Activated CD4-positive, alpha-beta T cell treated with anti-CD3 and anti-CD28 coated beads, Interleukin-2, amount 10 ng/mL, durations not matched to agents 7 days and 5 days (primary cell): ENCODE data around the gene ATP6V1B1. TPM values are rescaled to one million over a fixed set of nuclear protein-coding genes. Genes with fewer than 3 reads are reported as not detected.
A peak's percentile ranks its signal among the peaks of the same experiment; 100 is the strongest.
"Not testable (repeated sequence)": the region's sequence is repeated elsewhere in the genome, so short reads cannot be mapped to it uniquely, and the experiment has no call there.

Experiments used
- CTCF ChIA-PET: fragments of 350-600 bp; sonication (Branson Sonifier 250); formaldehyde crosslinking; loops from one replicate; lab custom pipeline; 2021; ENCODE audit warnings: antibody characterized with exemption; lab: Charles Lee
- POLR2A ChIA-PET: fragments of 350-600 bp; sonication (Branson Sonifier 250); formaldehyde crosslinking; loops from one replicate; lab custom pipeline; 2021; ENCODE audit warnings: antibody characterized with exemption; lab: Charles Lee
- DNase-seq: peaks from one replicate; pipeline ENCODE4 v3.0.0-alpha.2; 2020
- H3K27ac Mint-ChIP-seq: one replicate; pipeline ENCODE4 v1.8.0; 2021; ENCODE audit warnings: mild to moderate bottlenecking, moderate library complexity, mixed read lengths
- H3K27me3 Mint-ChIP-seq: one replicate; pipeline ENCODE4 v1.8.0; 2021; ENCODE audit warnings: mixed read lengths
- H3K36me3 Mint-ChIP-seq: one replicate; pipeline ENCODE4 v1.8.0; 2021; ENCODE audit warnings: low read depth, mixed read lengths
- H3K4me1 Mint-ChIP-seq: one replicate; pipeline ENCODE4 v1.8.0; 2021; ENCODE audit warnings: mixed read lengths
- H3K4me3 Mint-ChIP-seq: one replicate; pipeline ENCODE4 v1.8.0; 2021; ENCODE audit warnings: mild to moderate bottlenecking, moderate library complexity, mixed read lengths
- H3K9me3 Mint-ChIP-seq: one replicate; pipeline ENCODE4 v1.8.0; 2021; ENCODE audit warnings: mixed read lengths
- total RNA-seq, 2 experiments: library from RNA; stranded (reverse); gene quantifications; one replicate each; pipeline ENCODE4 v1.2.3, GENCODE V29; 2021

ATP6V1B1 gene
- total RNA-seq, 2 experiments from 2014 or later = not detected

- Mint-ChIP-seq H3K27ac (peak overlapping the region; percentile 91), H3K4me1 (peaks cover 46% of the 10 kb centered on the region), H3K4me3 (peak overlapping the region; percentile 82), H3K9me3 (no peaks in the 10 kb centered on the region), H3K27me3 (no peaks in the 10 kb centered on the region), H3K36me3 (peaks cover 15% of the 10 kb centered on the region)
- ChIA-PET POLR2A (no interaction called here), CTCF (interaction anchor here (1.5 kb wide), 1 partner anchor 12 kb away, joined by 6 read pairs; no protein-coding TSS in a partner anchor)
- peak; percentile 72 for DNase-seq
Measured at GRCh38 chr2:70995426-70995729, 59.7 kb downstream of the ATP6V1B1 start.

GRCh38 chr2:70998885-70999284 is 63.2 kb downstream of the ATP6V1B1 start:
- POLR2A ChIA-PET, H3K4me3 Mint-ChIP-seq, DNase-seq, H3K27me3 Mint-ChIP-seq, H3K36me3 Mint-ChIP-seq, H3K9me3 Mint-ChIP-seq: not testable (repeated sequence)
- Mint-ChIP-seq H3K4me1 (peaks cover 39% of the 10 kb centered on the region), H3K27ac (peak overlapping the region; percentile 60)
- CTCF ChIA-PET = interaction anchor here (0.8 to 2.6 kb wide), 2 partner anchors 9 to 14 kb away, joined by 3 to 7 read pairs; no protein-coding TSS in a partner anchor

GRCh38 chr2:70999362-70999761 is 63.7 kb downstream of the ATP6V1B1 start:
- Mint-ChIP-seq H3K27me3 (no peaks in the 10 kb centered on the region), H3K4me1 (peaks cover 38% of the 10 kb centered on the region), H3K27ac (peak overlapping the region; percentile 78), H3K36me3 (no peaks in the 10 kb centered on the region), H3K9me3 (no peaks in the 10 kb centered on the region), H3K4me3 (no peak overlapping the region)
- DNase-seq = no peak
- CTCF ChIA-PET = interaction anchor here (0.8 to 2.6 kb wide), 3 partner anchors 9 to 34 kb away, joined by 3 to 11 read pairs (median 7); no protein-coding TSS in a partner anchor
- POLR2A ChIA-PET = no interaction called here

- DNase-seq, H3K4me3 Mint-ChIP-seq, H3K9me3 Mint-ChIP-seq, H3K36me3 Mint-ChIP-seq, POLR2A ChIA-PET, H3K27me3 Mint-ChIP-seq: not testable (repeated sequence)
- Mint-ChIP-seq H3K27ac (peak overlapping the region; percentile 41), H3K4me1 (peaks cover 38% of the 10 kb centered on the region)
- CTCF ChIA-PET = interaction anchor here (0.5 to 2.1 kb wide), 2 partner anchors 15 to 35 kb away, joined by 3 to 11 read pairs; no protein-coding TSS in a partner anchor
Measured at GRCh38 chr2:70999931-71000330, 64.2 kb downstream of the ATP6V1B1 start.

- CTCF ChIA-PET = interaction anchor here (0.6 to 2.2 kb wide), 16 partner anchors 8 to 555 kb away, joined by 3 to 16 read pairs (median 4); partner anchors contain the start of gene PAIP2B
- POLR2A ChIA-PET = interaction anchor here (1.8 kb wide), 1 partner anchor 16 kb away, joined by 5 read pairs; no protein-coding TSS in a partner anchor
- peak overlapping the region; percentile 78 for H3K27ac Mint-ChIP-seq
- no peaks in the 10 kb centered on the region for H3K9me3 Mint-ChIP-seq
- peaks cover 31% of the 10 kb centered on the region for H3K4me1 Mint-ChIP-seq
- no peaks in the 10 kb centered on the region for H3K36me3 Mint-ChIP-seq
- H3K4me3 Mint-ChIP-seq = peak overlapping the region; percentile 48
- no peaks in the 10 kb centered on the region for H3K27me3 Mint-ChIP-seq
- DNase-seq = peak; percentile 84
Measured at GRCh38 chr2:71000780-71001591, 65.3 kb downstream of the ATP6V1B1 start.

GRCh38 chr2:71001592-71001927 is 65.9 kb downstream of the ATP6V1B1 start:
- CTCF ChIA-PET = interaction anchor here (0.6 to 2.2 kb wide), 17 partner anchors 9 to 554 kb away, joined by 3 to 16 read pairs (median 3); partner anchors contain the start of gene PAIP2B
- H3K9me3 Mint-ChIP-seq = no peaks in the 10 kb centered on the region
- H3K36me3 Mint-ChIP-seq = no peaks in the 10 kb centered on the region
- H3K4me1 Mint-ChIP-seq = peaks cover 30% of the 10 kb centered on the region
- H3K27me3 Mint-ChIP-seq = no peaks in the 10 kb centered on the region
- POLR2A ChIA-PET = interaction anchor here (1.8 kb wide), 1 partner anchor 17 kb away, joined by 5 read pairs; no protein-coding TSS in a partner anchor
- DNase-seq = no peak
- no peak overlapping the region for H3K4me3 Mint-ChIP-seq
- H3K27ac Mint-ChIP-seq = peak overlapping the region; percentile 13

GRCh38 chr2:71001981-71002570 is 66.4 kb downstream of the ATP6V1B1 start:
- peaks cover 30% of the 10 kb centered on the region for H3K4me1 Mint-ChIP-seq
- CTCF ChIA-PET = interaction anchor here (0.7 to 2.2 kb wide), 11 partner anchors 9 to 242 kb away, joined by 3 to 16 read pairs (median 3); no protein-coding TSS in a partner anchor
- H3K4me3 Mint-ChIP-seq = no peak overlapping the region
- POLR2A ChIA-PET = interaction anchor here (1.8 kb wide), 1 partner anchor 17 kb away, joined by 5 read pairs; no protein-coding TSS in a partner anchor
- H3K9me3 Mint-ChIP-seq = no peaks in the 10 kb centered on the region
- DNase-seq = no peak
- no peak overlapping the region for H3K27ac Mint-ChIP-seq
- H3K36me3 Mint-ChIP-seq = no peaks in the 10 kb centered on the region
- H3K27me3 Mint-ChIP-seq = no peaks in the 10 kb centered on the region

- Mint-ChIP-seq H3K4me1 (peaks cover 30% of the 10 kb centered on the region), H3K9me3 (no peaks in the 10 kb centered on the region), H3K27ac (no peak overlapping the region), H3K36me3 (no peaks in the 10 kb centered on the region), H3K27me3 (no peaks in the 10 kb centered on the region), H3K4me3 (no peak overlapping the region)
- no peak for DNase-seq
- ChIA-PET CTCF (interaction anchor here (1.8 kb wide), 1 partner anchor 38 kb away, joined by 4 read pairs; no protein-coding TSS in a partner anchor), POLR2A (no interaction called here)
Measured at GRCh38 chr2:71003396-71003795, 67.7 kb downstream of the ATP6V1B1 start.

- Mint-ChIP-seq H3K4me3 (no peak overlapping the region), H3K4me1 (peaks cover 23% of the 10 kb centered on the region), H3K27ac (no peak overlapping the region), H3K9me3 (no peaks in the 10 kb centered on the region), H3K27me3 (no peaks in the 10 kb centered on the region), H3K36me3 (no peaks in the 10 kb centered on the region)
- DNase-seq = no peak
- POLR2A ChIA-PET = no interaction called here
- CTCF ChIA-PET = interaction anchor here (1.2 kb wide), 1 partner anchor 37 kb away, joined by 4 read pairs; no protein-coding TSS in a partner anchor
Measured at GRCh38 chr2:71003966-71004755, 68.5 kb downstream of the ATP6V1B1 start.

- H3K4me3 Mint-ChIP-seq = no peak overlapping the region
- ChIA-PET POLR2A (no interaction called here), CTCF (interaction anchor here (0.5 to 1.2 kb wide), 2 partner anchors 38 to 1451 kb away, joined by 3 to 4 read pairs; no protein-coding TSS in a partner anchor)
- H3K4me1 Mint-ChIP-seq = peaks cover 17% of the 10 kb centered on the region
- no peaks in the 10 kb centered on the region for H3K27me3 Mint-ChIP-seq
- no peak for DNase-seq
- no peaks in the 10 kb centered on the region for H3K36me3 Mint-ChIP-seq
- no peak overlapping the region for H3K27ac Mint-ChIP-seq
- H3K9me3 Mint-ChIP-seq = no peaks in the 10 kb centered on the region
Measured at GRCh38 chr2:71004857-71005256, 69.2 kb downstream of the ATP6V1B1 start.

GRCh38 chr2:71005271-71006202 is 69.8 kb downstream of the ATP6V1B1 start:
- H3K27me3 Mint-ChIP-seq = no peaks in the 10 kb centered on the region
- POLR2A ChIA-PET = no interaction called here
- CTCF ChIA-PET = interaction anchor here (0.5 to 1.2 kb wide), 2 partner anchors 39 to 1452 kb away, joined by 3 to 4 read pairs; no protein-coding TSS in a partner anchor
- DNase-seq = no peak
- peaks cover 11% of the 10 kb centered on the region for H3K4me1 Mint-ChIP-seq
- H3K9me3 Mint-ChIP-seq = no peaks in the 10 kb centered on the region
- H3K27ac Mint-ChIP-seq = no peak overlapping the region
- H3K4me3 Mint-ChIP-seq = no peak overlapping the region
- no peaks in the 10 kb centered on the region for H3K36me3 Mint-ChIP-seq
